IPS-18c (cell line): ENCODE results near the gene ARF1.

ENCODE experiments used
- H3K4me3 ChIP-seq: 2 replicates; pipeline ENCODE4 v1.7.0; 2013; ENCODE audit warnings: low read depth, mild to moderate bottlenecking, low read length, moderate library complexity; ENCODE audit not compliant: insufficient read depth
- H3K9me3 ChIP-seq: one replicate; pipeline ENCODE4 v1.6.1; 2013; ENCODE audit warnings: mild to moderate bottlenecking, low read length, moderate library complexity; ENCODE audit not compliant: control insufficient read depth, insufficient read depth

Gene ARF1

GRCh38 chr1:228120857-228121489 lies 38.5 kb downstream of the ARF1 start:
- Histone ChIP-seq H3K9me3 (peaks cover 13% of the 10 kb centered on the region), H3K4me3 (no peak overlapping the region)

- H3K4me3 ChIP-seq: no peak overlapping the region
- peaks cover 10% of the 10 kb centered on the region for H3K9me3 ChIP-seq
These were observed 40.5 kb downstream of the ARF1 start for GRCh38 chr1:228122921-228123441.

GRCh38 chr1:228123505-228123904 lies 41.0 kb downstream of the ARF1 start:
- peaks cover 9% of the 10 kb centered on the region for H3K9me3 ChIP-seq

GRCh38 chr1:228125185-228125584 lies 42.7 kb downstream of the ARF1 start:
- no peaks in the 10 kb centered on the region for H3K9me3 ChIP-seq
- H3K4me3 ChIP-seq: no peak overlapping the region

More at GRCh38 chr1:228123505-228123904, 41.0 kb downstream of the ARF1 start:
- H3K4me3 ChIP-seq: no peak overlapping the region

GRCh38 chr1:228131766-228132165 lies 49.3 kb downstream of the ARF1 start:
- H3K4me3 ChIP-seq: no peak overlapping the region
- H3K9me3 ChIP-seq: no peaks in the 10 kb centered on the region

GRCh38 chr1:228134591-228134990 lies 52.1 kb downstream of the ARF1 start:
- H3K4me3 ChIP-seq: no peak overlapping the region
- no peaks in the 10 kb centered on the region for H3K9me3 ChIP-seq

GRCh38 chr1:228136901-228137300 lies 54.4 kb downstream of the ARF1 start:
- H3K4me3 ChIP-seq: no peak overlapping the region

GRCh38 chr1:228139406-228139930 lies 57.0 kb downstream of the ARF1 start:
- Histone ChIP-seq H3K4me3 (peak overlapping the region; percentile 93), H3K9me3 (no peaks in the 10 kb centered on the region)

More at GRCh38 chr1:228136901-228137300, 54.4 kb downstream of the ARF1 start:
- H3K9me3 ChIP-seq: no peaks in the 10 kb centered on the region

GRCh38 chr1:228139931-228140723 lies 57.6 kb downstream of the ARF1 start, which contains the start of gene GUK1:
Gene GUK1, plus strand, starts transcription at chr1:228140279. Its CDS starts 24 bp downstream, at chr1:228140303.
- peak within 1 kb of the TSS; percentile 93 for H3K4me3 ChIP-seq

GRCh38 chr1:228140724-228141225 lies 58.3 kb downstream of the ARF1 start:
- Histone ChIP-seq H3K4me3 (peak overlapping the region; percentile 93), H3K9me3 (no peaks in the 10 kb centered on the region)

More at GRCh38 chr1:228139931-228140723, 57.6 kb downstream of the ARF1 start, which contains the start of gene GUK1:
- H3K9me3 ChIP-seq: no peaks in the 10 kb centered on the region

GRCh38 chr1:228141226-228142044 lies 58.9 kb downstream of the ARF1 start:
- Histone ChIP-seq H3K9me3 (no peaks in the 10 kb centered on the region), H3K4me3 (peak overlapping the region; percentile 93)

GRCh38 chr1:228142155-228142691 lies 59.7 kb downstream of the ARF1 start:
- Histone ChIP-seq H3K4me3 (no peak overlapping the region), H3K9me3 (no peaks in the 10 kb centered on the region)

- Histone ChIP-seq H3K9me3 (no peaks in the 10 kb centered on the region), H3K4me3 (no peak overlapping the region)
These were observed 60.2 kb downstream of the ARF1 start for GRCh38 chr1:228142701-228143136.

- H3K9me3 ChIP-seq: no peaks in the 10 kb centered on the region
- no peak overlapping the region for H3K4me3 ChIP-seq
These were observed 61.1 kb downstream of the ARF1 start for GRCh38 chr1:228143480-228144192.

GRCh38 chr1:228144193-228144992 lies 61.9 kb downstream of the ARF1 start:
- H3K9me3 ChIP-seq: no peaks in the 10 kb centered on the region
- no peak overlapping the region for H3K4me3 ChIP-seq
